ENCODE data around the gene ANP32E. TPM values are rescaled to one million over a fixed set of nuclear protein-coding genes. Genes with fewer than 3 reads are reported as not detected.

The ANP32E gene
- 6.1 to 18.9 TPM (median 9.2 TPM) in 3 replicates for polyA plus RNA-seq
- 30.5 TPM for polyA plus RNA-seq (2011; ENCODE audit: low read depth)
- polyA plus RNA-seq (2011; cell fraction: cytosol; rRNA removed) = 6.5 and 10.5 TPM in 2 replicates
- polyA plus RNA-seq (2011; cell fraction: nucleus; rRNA removed) = 4.3 and 8.0 TPM in 2 replicates
- polyA plus RNA-seq (2012; ENCODE audit: low replicate concordance) = 9.5 and 31.9 TPM in 2 replicates
- 3.0 to 7.8 TPM (median 5.6 TPM) in 3 replicates for polyA minus RNA-seq
- polyA minus RNA-seq (2011; cell fraction: cytosol; rRNA and poly(A)+ RNA removed) = 5.8 TPM
- 2.5 and 5.0 TPM in 2 replicates for polyA minus RNA-seq (2011; cell fraction: nucleus; rRNA and poly(A)+ RNA removed)

- DNase-seq (ENCODE audit: low read depth, low spot score) (peak; percentile 95), FAIRE-seq (peak; percentile 73)
- H3K9ac ChIP-seq (ENCODE audit: control insufficient read depth, extremely low read depth, insufficient read depth, low read length) = peak within 1 kb of the TSS; percentile 94
- H2AFZ ChIP-seq (ENCODE audit: control insufficient read depth, low read length) = peak within 1 kb of the TSS; percentile 83
- TF ChIP-seq CTCF (optimal IDR thresholded peaks at IDR 0.05 in 1 of 3, IDR thresholded peaks at IDR 0.05 in 1 of 3, conservative IDR thresholded peaks at IDR 0.05 in 1 of 3; ENCODE audit: extremely low read depth in 1 of 3, insufficient read depth in 2 of 3, low read length in 3 of 3) (peak; percentile 17 to 27 (median 24)), EZH2 (IDR thresholded peaks at IDR 0.05; ENCODE audit: low read length) (no peak)
- peaks cover 16% of the 10 kb centered on the region for H3K4me1 ChIP-seq (ENCODE audit: control insufficient read depth, extremely low read depth, insufficient read depth, low read length)
- H3K4me3 ChIP-seq (ENCODE audit: control insufficient read depth in 2 of 3, extremely low read depth in 1 of 3, insufficient read depth in 2 of 3, low read depth in 1 of 3, low read length in 3 of 3) = peak within 1 kb of the TSS; percentile 84 to 99 (median 98)
- H3K27me3 ChIP-seq (ENCODE audit: control insufficient read depth, extremely low read depth, insufficient read depth, low read length) = no peaks in the 10 kb centered on the region
- peak within 1 kb of the TSS; percentile 94 for H3K27ac ChIP-seq (ENCODE audit: control insufficient read depth, insufficient read depth, low read length)
- no peaks in the 10 kb centered on the region for H3K9me3 ChIP-seq (ENCODE audit: control insufficient read depth, low read depth, low read length)
- H4K20me1 ChIP-seq (ENCODE audit: control insufficient read depth, extremely low read depth, insufficient read depth, low read length) = no peaks in the 10 kb centered on the region
- peaks cover 0 to 5% of the 10 kb centered on the region in 2 experiments for H3K36me3 ChIP-seq (ENCODE audit: control insufficient read depth in 2 of 2, extremely low read depth in 1 of 2, insufficient read depth in 2 of 2, low read length in 2 of 2)
- dilution Hi-C loops (cut with MboI; ENCODE audit: extremely low pct_ligation_motif_present, low sequenced_read_pairs) = no loop called here
- no peaks in the 10 kb centered on the region for H3K9me1 ChIP-seq (ENCODE audit: control insufficient read depth, extremely low read depth, insufficient read depth, low read length)
- H3K4me2 ChIP-seq (ENCODE audit: control insufficient read depth, extremely low read depth, insufficient read depth, low read depth, low read length) = peak within 1 kb of the TSS; percentile 97
- H3K79me2 ChIP-seq (ENCODE audit: control insufficient read depth, insufficient read depth, low read length) = peaks cover 35% of the 10 kb centered on the region
Observed at GRCh38 chr1:150235852-150236613, at the start of gene ANP32E. Gene ANP32E, minus strand, starts transcription at chr1:150236112. Its CDS starts 326 bp downstream, at chr1:150235786.

- DNase-seq (ENCODE audit: low read depth, low spot score) (no peak), FAIRE-seq (no peak)
- H3K27me3 ChIP-seq (ENCODE audit: control insufficient read depth, extremely low read depth, insufficient read depth, low read length) = no peaks in the 10 kb centered on the region
- H3K9me1 ChIP-seq (ENCODE audit: control insufficient read depth, extremely low read depth, insufficient read depth, low read length) = no peaks in the 10 kb centered on the region
- peak overlapping the region; percentile 88 for H3K4me2 ChIP-seq (ENCODE audit: control insufficient read depth, extremely low read depth, insufficient read depth, low read depth, low read length)
- H3K9me3 ChIP-seq (ENCODE audit: control insufficient read depth, low read depth, low read length) = no peaks in the 10 kb centered on the region
- H2AFZ ChIP-seq (ENCODE audit: control insufficient read depth, low read length) = no peak overlapping the region
- H3K36me3 ChIP-seq (ENCODE audit: control insufficient read depth in 2 of 2, extremely low read depth in 1 of 2, insufficient read depth in 2 of 2, low read length in 2 of 2) = peaks cover 6 to 10% of the 10 kb centered on the region in 2 experiments
- H3K4me3 ChIP-seq (ENCODE audit: control insufficient read depth in 2 of 3, extremely low read depth in 1 of 3, insufficient read depth in 2 of 3, low read depth in 1 of 3, low read length in 3 of 3) = peak overlapping the region in 2 of 3 experiments; percentile 42 to 79
- H3K4me1 ChIP-seq (ENCODE audit: control insufficient read depth, extremely low read depth, insufficient read depth, low read length) = peaks cover 18% of the 10 kb centered on the region
- dilution Hi-C loops (cut with MboI; ENCODE audit: extremely low pct_ligation_motif_present, low sequenced_read_pairs) = no loop called here
- TF ChIP-seq CTCF (optimal IDR thresholded peaks at IDR 0.05 in 1 of 3, IDR thresholded peaks at IDR 0.05 in 1 of 3, conservative IDR thresholded peaks at IDR 0.05 in 1 of 3; ENCODE audit: extremely low read depth in 1 of 3, insufficient read depth in 2 of 3, low read length in 3 of 3) (no peak), EZH2 (IDR thresholded peaks at IDR 0.05; ENCODE audit: low read length) (no peak)
- H4K20me1 ChIP-seq (ENCODE audit: control insufficient read depth, extremely low read depth, insufficient read depth, low read length) = no peaks in the 10 kb centered on the region
- no peak overlapping the region for H3K9ac ChIP-seq (ENCODE audit: control insufficient read depth, extremely low read depth, insufficient read depth, low read length)
- H3K79me2 ChIP-seq (ENCODE audit: control insufficient read depth, insufficient read depth, low read length) = no peaks in the 10 kb centered on the region
- no peak overlapping the region for H3K27ac ChIP-seq (ENCODE audit: control insufficient read depth, insufficient read depth, low read length)
Observed at GRCh38 chr1:150283260-150283659, 47.3 kb upstream of the ANP32E start.

Data from keratinocyte (primary cell).